ENCODE measurements around the gene RNF112. TPM values are rescaled to one million over a fixed set of nuclear protein-coding genes. Genes with fewer than 3 reads are reported as not detected.

The RNF112 gene
- total RNA-seq, 1 donor from 2014 or later, result 0.31 TPM

- Mint-ChIP-seq H3K9me3 (ENCODE audit: unreplicated experiment) (no peaks in the 10 kb centered on the region), H3K4me3 (ENCODE audit: unreplicated experiment) (no peak overlapping the region), H3K4me1 (ENCODE audit: unreplicated experiment) (no peaks in the 10 kb centered on the region), H3K27me3 (ENCODE audit: unreplicated experiment) (peaks cover 2% of the 10 kb centered on the region), H3K27ac (ENCODE audit: unreplicated experiment) (no peak overlapping the region), H3K36me3 (ENCODE audit: low read depth, unreplicated experiment) (no peaks in the 10 kb centered on the region)
- TF ChIP-seq, protein P1, sequence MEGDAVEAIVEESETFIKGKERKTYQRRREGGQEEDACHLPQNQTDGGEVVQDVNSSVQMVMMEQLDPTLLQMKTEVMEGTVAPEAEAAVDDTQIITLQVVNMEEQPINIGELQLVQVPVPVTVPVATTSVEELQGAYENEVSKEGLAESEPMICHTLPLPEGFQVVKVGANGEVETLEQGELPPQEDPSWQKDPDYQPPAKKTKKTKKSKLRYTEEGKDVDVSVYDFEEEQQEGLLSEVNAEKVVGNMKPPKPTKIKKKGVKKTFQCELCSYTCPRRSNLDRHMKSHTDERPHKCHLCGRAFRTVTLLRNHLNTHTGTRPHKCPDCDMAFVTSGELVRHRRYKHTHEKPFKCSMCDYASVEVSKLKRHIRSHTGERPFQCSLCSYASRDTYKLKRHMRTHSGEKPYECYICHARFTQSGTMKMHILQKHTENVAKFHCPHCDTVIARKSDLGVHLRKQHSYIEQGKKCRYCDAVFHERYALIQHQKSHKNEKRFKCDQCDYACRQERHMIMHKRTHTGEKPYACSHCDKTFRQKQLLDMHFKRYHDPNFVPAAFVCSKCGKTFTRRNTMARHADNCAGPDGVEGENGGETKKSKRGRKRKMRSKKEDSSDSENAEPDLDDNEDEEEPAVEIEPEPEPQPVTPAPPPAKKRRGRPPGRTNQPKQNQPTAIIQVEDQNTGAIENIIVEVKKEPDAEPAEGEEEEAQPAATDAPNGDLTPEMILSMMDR (IDR thresholded peaks at IDR 0.05; ENCODE audit: unreplicated experiment), result no peak
- DNase-seq (ENCODE audit: low spot score), result no peak
Observed at GRCh38 chr17:19405114-19405513, 5.9 kb upstream of the RNF112 start.

DNA sequence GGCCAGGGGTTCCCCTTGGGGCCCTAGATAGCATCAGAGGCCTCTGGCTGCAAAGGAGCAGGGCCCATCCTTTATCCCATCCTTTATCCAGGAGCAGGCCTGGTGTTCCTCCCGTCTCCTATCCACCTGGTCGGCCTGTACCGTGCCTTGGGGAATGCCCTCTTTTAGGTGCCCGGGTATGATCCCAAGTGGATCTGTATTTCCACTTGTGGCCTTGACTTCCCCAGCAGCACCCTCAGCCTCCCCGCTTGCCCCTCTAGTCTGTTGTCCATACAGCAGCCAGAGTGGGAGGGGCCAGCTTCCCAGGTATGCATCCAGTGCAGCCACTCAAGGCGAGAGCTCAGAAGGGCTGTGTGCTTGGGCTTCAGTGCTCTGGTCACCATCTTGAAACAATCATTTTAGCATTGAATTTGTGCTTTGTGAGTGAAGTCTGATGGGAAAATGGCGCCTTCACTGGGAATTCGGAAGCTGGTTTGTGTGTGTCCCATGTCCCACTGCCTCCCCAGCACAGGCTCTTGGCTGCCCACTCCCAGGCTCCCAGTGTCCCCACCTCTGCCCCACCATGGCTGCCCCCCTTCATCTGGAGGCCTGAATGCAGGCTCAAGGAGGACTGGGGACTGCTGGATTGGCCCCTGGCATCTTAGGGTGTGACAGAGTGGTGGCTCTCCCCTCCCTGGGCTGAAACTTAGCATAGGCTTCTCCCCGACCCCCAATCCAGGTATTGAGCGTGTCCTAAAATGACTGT lies 3.3 kb upstream of the RNF112 start:
- H3K4me3 Mint-ChIP-seq (ENCODE audit: unreplicated experiment), result no peak overlapping the region
- TF ChIP-seq, protein P1 (IDR thresholded peaks at IDR 0.05; ENCODE audit: unreplicated experiment), result no peak
- DNase-seq (ENCODE audit: low spot score), result no peak
- no peaks in the 10 kb centered on the region for H3K36me3 Mint-ChIP-seq (ENCODE audit: low read depth, unreplicated experiment)
- no peak overlapping the region for H3K27ac Mint-ChIP-seq (ENCODE audit: unreplicated experiment)
- peaks cover 2% of the 10 kb centered on the region for H3K4me1 Mint-ChIP-seq (ENCODE audit: unreplicated experiment)
- no peaks in the 10 kb centered on the region for H3K9me3 Mint-ChIP-seq (ENCODE audit: unreplicated experiment)
- H3K27me3 Mint-ChIP-seq (ENCODE audit: unreplicated experiment), result peaks cover 6% of the 10 kb centered on the region

DNA sequence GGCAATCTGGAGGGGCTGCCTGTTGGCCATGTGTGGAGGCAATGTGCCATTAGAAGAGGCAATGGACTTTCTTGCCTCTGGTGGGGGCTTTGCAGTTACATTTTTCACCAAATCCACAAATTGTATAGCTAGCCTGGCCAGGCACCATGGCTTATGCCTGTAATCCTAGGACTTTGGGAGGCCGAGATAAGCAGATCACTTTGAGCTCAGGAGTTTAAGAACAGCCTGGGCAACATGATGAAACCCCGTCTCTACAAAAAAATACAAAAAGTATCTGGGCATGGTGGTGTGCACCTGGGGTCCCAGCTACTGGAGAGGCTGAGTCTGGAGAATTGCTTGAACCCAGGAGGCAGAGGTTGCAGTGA lies 2.7 kb upstream of the RNF112 start:
- Mint-ChIP-seq H3K27me3 (ENCODE audit: unreplicated experiment) (peaks cover 6% of the 10 kb centered on the region), H3K4me1 (ENCODE audit: unreplicated experiment) (peaks cover 2% of the 10 kb centered on the region), H3K9me3 (ENCODE audit: unreplicated experiment) (no peaks in the 10 kb centered on the region), H3K27ac (ENCODE audit: unreplicated experiment) (no peak overlapping the region), H3K36me3 (ENCODE audit: low read depth, unreplicated experiment) (no peaks in the 10 kb centered on the region), H3K4me3 (ENCODE audit: unreplicated experiment) (no peak overlapping the region)
- no peak for DNase-seq (ENCODE audit: low spot score)
- TF ChIP-seq, protein P1 (IDR thresholded peaks at IDR 0.05; ENCODE audit: unreplicated experiment), result no peak

GRCh38 chr17:19409066-19409465 lies 2.0 kb upstream of the RNF112 start:
- Mint-ChIP-seq H3K27ac (ENCODE audit: unreplicated experiment) (peak overlapping the region; percentile 30), H3K36me3 (ENCODE audit: low read depth, unreplicated experiment) (no peaks in the 10 kb centered on the region), H3K4me3 (ENCODE audit: unreplicated experiment) (peak overlapping the region; percentile 47), H3K9me3 (ENCODE audit: unreplicated experiment) (no peaks in the 10 kb centered on the region), H3K27me3 (ENCODE audit: unreplicated experiment) (peaks cover 6% of the 10 kb centered on the region), H3K4me1 (ENCODE audit: unreplicated experiment) (peaks cover 2% of the 10 kb centered on the region)
- no peak for DNase-seq (ENCODE audit: low spot score)
- TF ChIP-seq, protein P1 (IDR thresholded peaks at IDR 0.05; ENCODE audit: unreplicated experiment), result no peak

DNA sequence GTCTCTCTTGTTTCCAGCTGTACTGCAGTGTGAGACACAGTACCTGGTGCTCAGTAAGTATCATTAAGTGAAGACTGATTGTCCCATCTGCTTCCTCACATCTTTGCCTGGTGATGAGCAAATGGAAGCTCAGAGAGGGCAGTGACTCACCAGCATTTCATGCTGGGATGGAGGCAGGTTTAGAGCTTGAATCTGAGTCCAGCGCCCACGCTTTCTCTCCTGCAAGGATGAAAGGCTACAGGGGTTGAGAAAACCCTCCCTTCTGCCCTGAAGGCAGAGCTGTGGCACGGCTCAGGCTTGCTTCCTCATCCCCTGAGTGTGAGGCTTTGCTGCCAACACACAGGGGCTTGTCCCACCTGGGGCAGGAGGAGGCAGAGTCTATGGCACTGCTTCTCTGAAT lies 1.5 kb upstream of the RNF112 start:
- H3K4me3 Mint-ChIP-seq (ENCODE audit: unreplicated experiment), result no peak overlapping the region
- H3K27me3 Mint-ChIP-seq (ENCODE audit: unreplicated experiment), result peaks cover 6% of the 10 kb centered on the region
- no peak for DNase-seq (ENCODE audit: low spot score)
- TF ChIP-seq, protein P1 (IDR thresholded peaks at IDR 0.05; ENCODE audit: unreplicated experiment), result no peak
- H3K27ac Mint-ChIP-seq (ENCODE audit: unreplicated experiment), result peak overlapping the region; percentile 30
- no peaks in the 10 kb centered on the region for H3K9me3 Mint-ChIP-seq (ENCODE audit: unreplicated experiment)
- H3K4me1 Mint-ChIP-seq (ENCODE audit: unreplicated experiment), result peaks cover 2% of the 10 kb centered on the region
- H3K36me3 Mint-ChIP-seq (ENCODE audit: low read depth, unreplicated experiment), result no peaks in the 10 kb centered on the region
